AG04450 (cell line): ENCODE measurements around the gene DNMT3A. TPM values are rescaled to one million over a fixed set of nuclear protein-coding genes. Genes with fewer than 3 reads are reported as not detected.
A peak's percentile ranks its signal among the peaks of the same experiment; 100 is the strongest.

ENCODE experiments used
- CTCF ChIA-PET: fragments of 300-600, 350-600 bp; formaldehyde crosslinking; extraction: SDS; loops from one replicate; lab custom pipeline; 2022; ENCODE audit warnings: antibody characterized with exemption, inconsistent platforms; lab: Charles Lee
- POLR2A ChIA-PET: fragments of 350-600 bp; formaldehyde crosslinking; extraction: SDS; loops from one replicate; lab custom pipeline; 2021; ENCODE audit warnings: antibody characterized with exemption, inconsistent platforms; lab: Yijun Ruan, JAX
- DNase-seq: peaks from one replicate; pipeline ENCODE4 v3.0.0-alpha.2; 2011; ENCODE audit warnings: low read depth, low spot score
- H3K27ac ChIP-seq: one replicate; pipeline ENCODE4 v1.5.1; 2012; ENCODE audit warnings: low read depth, low read length, control low read depth
- H3K27me3 ChIP-seq: one replicate; pipeline ENCODE4 v1.6.0; 2012; ENCODE audit warnings: low read length; ENCODE audit not compliant: control insufficient read depth, insufficient read depth
- H3K4me3 ChIP-seq: 2 replicates; pipeline ENCODE4 v1.5.1; 2011; ENCODE audit warnings: mild to moderate bottlenecking, low read depth, low read length, control low read depth
- H3K9me3 ChIP-seq: 2 replicates; pipeline ENCODE4 v1.5.1; 2012; ENCODE audit warnings: low read length; ENCODE audit not compliant: control insufficient read depth, insufficient read depth
- CTCF ChIP-seq: IDR thresholded peaks from 2 replicates; pipeline ENCODE4 v1.5.1; 2011; ENCODE audit warnings: low read depth, low read length, control low read depth, inconsistent platforms
- polyA minus RNA-seq: library from RNA; depleted of rRNA, polyadenylated mRNA; stranded (reverse); fragments of >200 nt; gene quantifications from 2 replicates; pipeline ENCODE4 v1.2.3, GENCODE V29; 2011; rRNA and poly(A)+ RNA removed
- polyA plus RNA-seq: library from polyadenylated mRNA; depleted of rRNA; stranded (reverse); fragments of >200 nt; gene quantifications from 2 replicates; pipeline ENCODE4 v1.2.3, GENCODE V29; 2011; rRNA removed

The DNMT3A gene
- polyA plus RNA-seq, result 4.1 and 6.8 TPM in 2 replicates
- polyA minus RNA-seq, result 15.2 and 26.0 TPM in 2 replicates

DNA sequence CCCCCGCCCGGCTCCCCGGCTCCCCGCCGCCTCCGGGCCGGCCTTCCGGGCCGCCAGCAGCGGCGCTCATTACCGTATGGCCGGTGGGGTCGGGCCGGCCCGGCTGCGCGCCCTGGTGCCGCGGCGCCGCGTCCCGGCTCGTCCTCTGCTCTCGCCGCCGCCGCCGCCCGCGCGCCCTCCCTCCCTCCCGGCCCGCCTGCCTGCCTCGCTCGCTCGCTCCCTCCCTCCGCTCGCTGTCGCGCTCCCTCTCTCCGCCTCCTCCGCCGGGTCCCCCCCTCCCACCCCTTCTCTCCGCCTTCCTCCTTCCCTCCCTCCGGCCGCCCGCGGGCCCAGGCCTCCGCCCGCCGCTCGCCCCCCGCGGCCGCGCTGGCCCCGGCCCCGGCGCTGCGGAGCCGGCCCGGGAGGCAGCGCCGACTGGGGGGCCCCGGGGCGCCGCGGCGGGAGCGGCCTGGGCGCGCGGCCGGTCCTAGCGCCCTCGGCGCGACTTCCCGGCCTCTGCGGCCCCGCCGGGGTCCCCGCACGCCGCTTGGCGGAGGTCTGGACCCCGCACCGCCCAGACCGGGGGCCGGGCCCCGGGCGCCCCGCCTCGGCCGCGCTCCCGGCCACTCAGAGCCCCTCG is at the start of gene DNMT3A:
TSS of gene DNMT3A (minus strand) at position 173 of the 619 bp plus-strand sequence. CDS start 27,941 bp downstream, outside the sequence.
- no peaks in the 10 kb centered on the region for H3K27me3 ChIP-seq
- peak; percentile 10 for DNase-seq
- ChIA-PET CTCF (interaction anchor here (1.1 to 1.4 kb wide), 3 partner anchors 34 to 367 kb away, joined by 3 read pairs; no protein-coding TSS in a partner anchor), POLR2A (no interaction called here)
- TF ChIP-seq CTCF, result no peak
- no peaks in the 10 kb centered on the region for H3K9me3 ChIP-seq
- no peak within 1 kb of the TSS for H3K27ac ChIP-seq
- H3K4me3 ChIP-seq, result peak within 1 kb of the TSS; percentile 69

DNA sequence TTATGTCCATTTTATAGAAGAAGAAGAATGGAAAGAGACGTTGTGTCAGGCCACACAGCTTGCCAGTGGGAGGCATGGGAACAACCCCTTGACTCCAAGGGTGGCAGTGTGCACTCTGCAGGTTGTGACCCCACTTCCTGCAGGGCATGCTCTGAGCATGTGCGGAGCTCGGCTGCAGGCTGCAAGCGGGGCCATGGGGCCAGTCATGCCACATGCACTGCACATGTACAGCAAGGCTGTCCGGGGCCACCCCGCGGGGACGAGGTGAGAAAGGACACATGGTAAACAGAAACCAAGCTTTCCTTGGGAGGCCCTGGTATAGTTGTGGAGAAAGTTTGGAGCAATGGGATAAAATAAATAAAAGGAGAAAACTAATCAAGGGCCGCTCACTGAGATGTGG is 47.4 kb upstream of the DNMT3A start:
- no peak for DNase-seq
- H3K27ac ChIP-seq, result no peak overlapping the region
- POLR2A ChIA-PET, result no interaction called here
- H3K27me3 ChIP-seq, result no peaks in the 10 kb centered on the region
- CTCF ChIA-PET, result interaction anchor here (0.6 to 1.6 kb wide), 3 partner anchors 12 to 164 kb away, joined by 4 to 6 read pairs (median 5); no protein-coding TSS in a partner anchor
- no peak for TF ChIP-seq CTCF
- H3K9me3 ChIP-seq, result no peaks in the 10 kb centered on the region
- H3K4me3 ChIP-seq, result no peak overlapping the region

- Histone ChIP-seq H3K27me3 (no peaks in the 10 kb centered on the region), H3K9me3 (no peaks in the 10 kb centered on the region), H3K27ac (no peak overlapping the region), H3K4me3 (no peak overlapping the region)
- no peak for DNase-seq
- TF ChIP-seq CTCF, result no peak
- CTCF ChIA-PET, result interaction anchor here (0.6 to 1.0 kb wide), 2 partner anchors 12 to 552 kb away, joined by 3 to 6 read pairs; no protein-coding TSS in a partner anchor
- POLR2A ChIA-PET, result no interaction called here
Observed at GRCh38 chr2:25388491-25388890, 46.8 kb upstream of the DNMT3A start.

DNA sequence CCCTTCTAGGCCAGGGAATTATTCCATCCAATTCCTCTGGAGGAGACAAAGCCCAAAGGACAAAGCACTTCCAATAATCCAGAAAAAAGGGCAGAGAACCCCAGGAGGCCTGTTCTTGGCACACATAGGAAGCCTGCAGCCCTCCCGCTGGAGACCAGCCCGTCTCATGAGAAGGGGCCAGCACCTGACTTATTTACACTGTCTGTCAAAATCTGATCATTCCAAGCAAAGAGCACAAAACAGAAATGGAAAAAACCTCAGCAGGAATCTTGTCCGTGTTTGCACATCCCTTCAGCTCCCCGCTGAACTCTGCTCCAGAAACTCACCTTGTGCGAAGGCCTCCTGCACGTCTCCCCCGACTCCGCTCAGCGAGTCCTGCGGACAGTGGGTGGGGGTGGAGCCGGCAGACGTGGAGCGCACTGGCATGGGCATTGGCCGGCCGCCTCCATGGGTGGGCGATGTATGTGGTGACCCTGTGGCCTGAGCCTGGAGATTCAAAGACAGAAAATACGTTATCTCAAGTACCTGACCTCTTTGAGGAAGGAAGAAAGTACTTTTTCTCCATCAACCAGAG is 46.2 kb upstream of the DNMT3A start:
- no peak for DNase-seq
- H3K27me3 ChIP-seq, result no peaks in the 10 kb centered on the region
- no peaks in the 10 kb centered on the region for H3K9me3 ChIP-seq
- no peak overlapping the region for H3K4me3 ChIP-seq
- POLR2A ChIA-PET, result no interaction called here
- H3K27ac ChIP-seq, result no peak overlapping the region
- CTCF ChIA-PET, result interaction anchor here (0.6 to 3.8 kb wide), 3 partner anchors 11 to 552 kb away, joined by 3 to 20 read pairs (median 15); no protein-coding TSS in a partner anchor
- no peak for TF ChIP-seq CTCF
